Sciatic nerve (tissue), 2 donors: ENCODE data around the gene CFAP97D1. TPM values are rescaled to one million over a fixed set of nuclear protein-coding genes. Genes with fewer than 3 reads are reported as not detected.

Experiments
- ATAC-seq: fragments of 200-7000 bp; cut with Tn5 transposase; one replicate; pipeline ENCODE4 v1.9.1; 2020; ENCODE audit warnings: mild to moderate bottlenecking, moderate library complexity
- DNase-seq: peaks from one replicate; pipeline ENCODE4 v3.0.0-alpha.2; 2020; ENCODE audit warnings: low spot score
- intact Hi-C: fragments of 100-400 bp; cut with DNase I; formaldehyde crosslinking; loops from one replicate; pipeline ENCODE4 v1.14.2; 2022
- total RNA-seq: library from RNA; stranded (reverse); fragmentation: NEBNext Ultra II Directional; extraction: Animal tissue kit (Norgen Biotek cat#: 25700); gene quantifications from one replicate; pipeline ENCODE4 v1.2.1, GENCODE V29; 2021
- donor health status: DM: no; HTN: no; CAD: no.
- donor health status: DM: no; HTN: no; CAD: no.

CFAP97D1 gene
- total RNA-seq, 1 donor from 2014 or later = not detected

GRCh38 chr17:43766413-43767052 is 13.7 kb upstream of the CFAP97D1 start:
- ATAC-seq = no peak
- intact Hi-C loops = no loop called here

GRCh38 chr17:43767053-43767712 is 13.1 kb upstream of the CFAP97D1 start:
- no peak for ATAC-seq
- intact Hi-C loops = no loop called here
- no peak for DNase-seq

More at GRCh38 chr17:43766413-43767052, 13.7 kb upstream of the CFAP97D1 start:
- DNase-seq = no peak

DNA sequence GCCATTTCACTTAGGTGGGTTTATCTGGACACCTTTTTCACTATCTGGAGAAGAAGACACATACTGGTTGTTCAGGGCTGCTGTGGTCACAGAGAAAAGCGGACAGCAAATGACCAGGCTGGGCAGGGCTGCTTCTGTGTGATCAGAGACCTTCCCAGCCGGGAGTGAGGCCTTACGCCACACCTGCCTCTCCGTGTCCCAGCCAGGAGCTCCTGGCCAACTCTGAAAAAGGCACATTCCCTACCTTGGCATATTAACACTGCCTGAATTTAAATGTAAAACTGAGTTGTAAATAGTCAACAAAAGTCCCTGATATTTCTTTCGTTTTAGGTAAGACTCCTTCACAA is 12.5 kb upstream of the CFAP97D1 start:
- DNase-seq (no peak), ATAC-seq (no peak)
- intact Hi-C loops = no loop called here

DNA sequence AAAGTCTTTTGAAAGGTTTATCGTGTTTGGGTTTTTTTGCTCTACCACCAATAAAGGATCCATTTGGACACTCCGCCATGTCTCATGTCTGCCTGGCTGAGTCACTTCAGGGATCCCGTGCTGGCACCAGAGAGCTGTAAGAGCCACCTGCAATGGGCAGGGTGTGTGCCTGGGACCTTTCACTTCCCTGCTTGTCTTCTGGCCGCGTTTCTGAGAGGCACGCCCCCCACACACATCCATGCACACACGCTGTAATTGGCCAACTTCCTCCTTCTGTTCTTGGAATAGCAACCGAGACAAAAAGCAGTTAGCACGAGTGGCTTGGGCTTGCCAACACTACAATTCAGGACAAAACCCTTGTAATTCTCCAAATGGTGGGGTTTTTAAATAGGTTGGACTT is 11.9 kb upstream of the CFAP97D1 start:
- DNase-seq (no peak), ATAC-seq (peak; percentile 66)
- intact Hi-C loops = no loop called here

- DNase-seq (no peak), ATAC-seq (no peak)
- intact Hi-C loops = no loop called here
These were observed 11.3 kb upstream of the CFAP97D1 start for GRCh38 chr17:43768943-43769342.

GRCh38 chr17:43769426-43769825 is 10.8 kb upstream of the CFAP97D1 start:
- ATAC-seq (no peak), DNase-seq (no peak)
- intact Hi-C loops = no loop called here

- no peak for DNase-seq
- ATAC-seq = no peak
- intact Hi-C loops = no loop called here
These were observed 10.4 kb upstream of the CFAP97D1 start for GRCh38 chr17:43769859-43770258.

DNA sequence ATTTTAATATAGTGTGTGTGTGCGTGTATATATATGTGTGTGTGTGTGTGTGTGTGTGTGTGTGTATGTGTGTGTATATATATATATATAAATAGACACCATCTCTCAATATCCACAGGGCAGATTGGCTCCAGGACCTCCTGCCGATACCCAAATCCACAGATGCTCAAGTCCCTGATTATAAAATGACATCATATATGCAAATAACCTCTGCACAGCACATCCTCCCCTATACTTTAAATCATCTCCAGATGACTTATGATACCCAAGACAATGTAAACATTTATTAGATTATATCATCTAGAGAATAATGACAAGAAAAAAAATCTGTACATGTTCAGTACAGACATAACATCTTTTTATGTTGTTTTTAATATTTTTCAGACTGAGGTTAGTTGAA is 9.3 kb upstream of the CFAP97D1 start:
- no peak for DNase-seq
- intact Hi-C loops = no loop called here

DNA sequence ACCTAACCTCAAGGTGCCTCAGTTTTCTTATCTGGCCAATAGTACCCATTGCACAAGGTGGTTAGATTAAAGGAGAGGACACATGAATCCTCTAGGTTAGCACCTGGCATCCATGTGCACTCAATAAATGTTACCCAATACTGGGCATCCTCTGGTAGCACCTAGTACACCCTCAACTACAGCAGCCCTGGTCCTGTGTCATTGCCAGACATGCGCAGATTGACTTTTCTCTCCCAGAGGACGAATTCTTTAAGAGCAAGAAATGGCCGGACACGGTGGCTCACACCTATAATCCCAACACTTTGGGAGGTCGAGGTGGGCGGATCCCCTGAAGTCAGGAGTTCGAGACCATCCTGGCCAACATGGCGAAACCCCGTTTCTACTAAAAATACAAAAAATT is 8.8 kb upstream of the CFAP97D1 start:
- DNase-seq (no peak), ATAC-seq (no peak)
- intact Hi-C loops = no loop called here

More for the DNA sequence above, 9.3 kb upstream of the CFAP97D1 start:
- ATAC-seq = no peak

GRCh38 chr17:43772877-43773648 is 7.2 kb upstream of the CFAP97D1 start:
- peak; percentile 14 for ATAC-seq
- intact Hi-C loops = no loop called here

GRCh38 chr17:43774304-43775250 is 5.7 kb upstream of the CFAP97D1 start:
- DNase-seq = no peak
- intact Hi-C loops = no loop called here

More at GRCh38 chr17:43772877-43773648, 7.2 kb upstream of the CFAP97D1 start:
- DNase-seq = no peak

GRCh38 chr17:43778337-43779144 is 1.7 kb upstream of the CFAP97D1 start, which contains the start of gene DUSP3:
DUSP3 (minus strand) TSS chr17:43778977; CDS start chr17:43778924, 53 bp downstream.
- peak; percentile 93 for ATAC-seq
- intact Hi-C loops = no loop called here
- peak; percentile 98 for DNase-seq

More at GRCh38 chr17:43774304-43775250, 5.7 kb upstream of the CFAP97D1 start:
- no peak for ATAC-seq

DNA sequence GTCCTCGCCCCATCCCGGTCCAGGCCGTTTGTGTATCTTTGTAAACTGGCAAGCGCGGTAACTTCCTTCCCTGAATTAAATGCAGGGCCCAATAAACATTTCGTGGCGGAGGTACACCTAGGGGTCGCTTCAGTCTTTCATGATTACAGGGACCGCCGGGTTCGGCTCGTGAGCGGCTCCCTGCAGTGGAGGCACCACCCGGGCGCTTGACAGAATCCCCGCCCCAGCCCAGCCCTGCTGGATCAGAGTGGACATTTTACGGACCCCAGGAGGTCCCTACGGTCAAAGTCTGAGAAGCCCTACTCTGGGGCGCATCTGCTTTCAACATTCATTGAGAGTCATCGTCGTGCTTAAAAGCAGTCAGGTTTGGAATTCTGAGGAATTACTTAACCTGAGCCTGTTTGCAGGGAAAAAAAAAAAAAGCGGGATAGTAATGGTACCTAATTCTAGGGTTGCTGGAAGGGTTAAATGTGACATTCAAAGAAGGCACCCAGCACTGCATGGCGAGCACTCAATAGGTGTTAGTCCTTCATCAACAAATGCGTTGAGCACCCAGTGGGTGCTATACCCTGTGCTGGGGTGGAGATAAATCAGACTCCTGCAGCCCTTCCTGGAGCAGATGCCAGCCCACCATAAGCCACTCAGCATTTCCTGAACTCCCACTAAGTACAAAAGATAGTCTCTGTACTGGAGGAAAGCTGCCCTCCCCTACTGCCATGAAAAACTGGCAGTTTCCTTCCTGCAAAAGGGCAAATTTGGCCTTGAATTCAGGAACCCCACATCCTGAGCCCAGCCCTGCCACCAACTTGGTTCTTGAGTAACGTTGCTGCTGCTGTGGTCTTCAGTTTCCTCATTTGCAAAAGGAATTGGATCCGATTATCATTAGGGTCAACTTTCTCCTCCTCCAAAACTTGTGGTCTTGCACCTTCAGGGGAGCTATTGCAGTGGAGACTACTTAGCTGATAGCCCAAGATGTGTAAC is 800 bp upstream of the CFAP97D1 start:
- DNase-seq = no peak
- intact Hi-C loops = no loop called here

DNA sequence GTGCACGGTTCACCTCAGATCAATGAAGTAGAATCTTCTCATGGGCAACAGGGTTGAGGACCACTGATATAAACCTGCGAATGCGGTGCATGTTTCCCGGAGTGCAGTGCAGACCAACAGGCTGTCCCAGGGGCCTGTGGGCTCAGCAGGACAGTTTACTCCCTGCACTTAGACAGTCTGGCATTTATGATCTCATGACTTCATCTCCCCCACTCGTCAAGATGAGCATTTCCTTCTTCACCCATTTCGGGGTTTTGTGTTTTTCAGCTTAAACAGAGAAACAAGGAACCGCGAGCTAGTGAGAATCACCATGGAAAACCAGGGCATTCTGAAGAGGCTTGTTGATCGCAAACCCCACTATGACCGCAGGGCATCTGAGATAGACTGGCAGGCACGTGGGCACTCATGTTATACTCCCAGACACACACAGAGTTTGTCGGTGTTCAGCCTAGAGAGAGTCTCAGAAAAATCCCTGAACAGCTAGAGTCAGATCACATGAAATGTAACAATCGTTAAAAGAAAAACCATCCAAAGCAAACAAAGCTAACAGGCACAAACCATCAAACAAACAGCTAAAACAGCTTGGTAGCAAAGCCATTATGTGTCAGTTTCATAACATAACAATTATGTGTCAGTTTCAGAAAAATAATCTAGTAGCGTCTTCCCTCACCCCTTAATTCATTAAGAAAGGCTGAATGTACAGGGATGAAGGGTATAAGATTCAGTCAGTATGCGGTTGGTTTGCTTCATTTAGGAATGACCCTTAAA is 2.9 kb downstream of the CFAP97D1 start:
- DNase-seq = no peak
- intact Hi-C loops = no loop called here
- ATAC-seq = no peak

More for the DNA sequence above, 800 bp upstream of the CFAP97D1 start:
- ATAC-seq = peak; percentile 6

- intact Hi-C loops = no loop called here
These were observed 3.8 kb downstream of the CFAP97D1 start for GRCh38 chr17:43784068-43784467.

DNA sequence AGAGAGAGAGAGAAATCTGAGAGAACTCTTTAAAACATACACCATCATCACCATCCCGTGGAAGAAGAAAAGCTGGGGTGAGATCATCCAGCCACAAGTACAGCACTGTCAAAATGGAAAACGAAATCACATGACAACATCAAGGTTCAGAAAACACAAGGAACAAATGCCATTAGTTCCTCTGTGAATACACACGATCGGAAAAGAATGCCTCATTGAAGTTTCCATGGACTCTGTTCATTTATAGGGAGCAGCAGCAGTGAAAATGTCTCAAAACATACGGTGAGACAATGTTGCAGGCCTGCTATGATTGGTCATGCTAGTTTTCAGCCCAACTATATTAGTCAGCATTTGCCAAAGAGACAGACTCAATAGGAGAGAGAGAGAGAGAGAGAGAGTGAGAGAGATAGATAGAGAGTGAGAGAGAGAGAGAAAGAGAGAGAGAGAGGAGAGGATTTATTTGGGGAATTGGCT is 4.4 kb downstream of the CFAP97D1 start:
- ATAC-seq (no peak), DNase-seq (no peak)
- intact Hi-C loops = no loop called here

More at GRCh38 chr17:43784068-43784467, 3.8 kb downstream of the CFAP97D1 start:
- ATAC-seq (no peak), DNase-seq (no peak)
